Right lobe of liver (tissue), 4 donors: Measurements from ENCODE around the gene U2AF1L4.

Experiments
- POLR2A ChIP-seq: fragments of 450-650 bp; IDR thresholded peaks from one replicate; pipeline ENCODE4 v1.6.1; 2017; ENCODE audit warnings: antibody characterized with exemption, mild to moderate bottlenecking
- TF ChIP-seq, protein P1 (sequence below), 4 donors: fragments of 200-600 bp in 3 of 4; fragments of 450-650 bp in 1 of 4; IDR thresholded peaks; one replicate each; pipeline versions ENCODE4 v1.5.1 to v1.8.0; 2016 to 2022; ENCODE audit warnings: antibody characterized with exemption in 4 of 4, mild to moderate bottlenecking in 2 of 4
- donor health status: DM: no; HTN: no; CAD: no.
- donor health status: DM: no; HTN: no; CAD: no.
- donor health status: DM: no; HTN: yes; CAD: no.

DNA sequence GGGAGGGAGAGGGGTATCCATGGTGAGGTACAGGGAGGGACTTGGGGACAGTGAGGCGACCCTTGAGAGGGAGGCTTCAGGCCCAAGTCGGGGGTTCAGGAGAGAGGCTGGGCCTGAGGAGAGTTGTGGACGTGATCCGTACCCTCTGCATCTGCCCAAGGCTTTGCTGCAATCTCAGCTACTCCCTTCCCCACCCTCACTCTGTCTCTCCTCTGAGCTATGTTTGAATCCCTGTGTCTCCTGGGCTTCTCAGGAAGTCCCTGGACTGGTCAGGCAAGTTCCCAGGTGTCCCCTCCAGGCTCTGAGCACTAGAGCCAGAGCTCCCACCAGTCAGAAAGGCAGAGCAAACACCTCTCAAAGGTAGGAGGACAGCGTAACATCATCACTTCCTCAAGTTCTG is 4.9 kb upstream of the U2AF1L4 start:
- TF ChIP-seq, protein P1, sequence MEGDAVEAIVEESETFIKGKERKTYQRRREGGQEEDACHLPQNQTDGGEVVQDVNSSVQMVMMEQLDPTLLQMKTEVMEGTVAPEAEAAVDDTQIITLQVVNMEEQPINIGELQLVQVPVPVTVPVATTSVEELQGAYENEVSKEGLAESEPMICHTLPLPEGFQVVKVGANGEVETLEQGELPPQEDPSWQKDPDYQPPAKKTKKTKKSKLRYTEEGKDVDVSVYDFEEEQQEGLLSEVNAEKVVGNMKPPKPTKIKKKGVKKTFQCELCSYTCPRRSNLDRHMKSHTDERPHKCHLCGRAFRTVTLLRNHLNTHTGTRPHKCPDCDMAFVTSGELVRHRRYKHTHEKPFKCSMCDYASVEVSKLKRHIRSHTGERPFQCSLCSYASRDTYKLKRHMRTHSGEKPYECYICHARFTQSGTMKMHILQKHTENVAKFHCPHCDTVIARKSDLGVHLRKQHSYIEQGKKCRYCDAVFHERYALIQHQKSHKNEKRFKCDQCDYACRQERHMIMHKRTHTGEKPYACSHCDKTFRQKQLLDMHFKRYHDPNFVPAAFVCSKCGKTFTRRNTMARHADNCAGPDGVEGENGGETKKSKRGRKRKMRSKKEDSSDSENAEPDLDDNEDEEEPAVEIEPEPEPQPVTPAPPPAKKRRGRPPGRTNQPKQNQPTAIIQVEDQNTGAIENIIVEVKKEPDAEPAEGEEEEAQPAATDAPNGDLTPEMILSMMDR (IDR thresholded peaks at IDR 0.05): no peak
- TF ChIP-seq POLR2A: no peak
